Measurements from ENCODE around the gene RTL5.

GRCh38 chrX:72078411-72078810, 53.3 kb downstream of the RTL5 start:
- no peak for TF ChIP-seq CTCF (IDR thresholded peaks at IDR 0.05; ENCODE audit: low read length)
- TF ChIP-seq EZH2 (IDR thresholded peaks at IDR 0.05; ENCODE audit: borderline replicate concordance, low read length) = no peak
